OCI-LY3 (cell line): ENCODE measurements around the gene PLA2G4F.

Source experiments
- H2AFZ ChIP-seq: fragments of 200-600, 300-600 bp; shearing (Covaris generic); 2 replicates; pipeline ENCODE4 v1.6.0; 2014; ENCODE audit warnings: antibody characterized with exemption, low read depth, low read length
- H3K27ac ChIP-seq: fragments of 200-600, 300-600 bp; sonication (generic); 2 replicates; pipeline ENCODE4 v1.5.1; 2014; ENCODE audit warnings: mild to moderate bottlenecking, low read length, moderate library complexity, mixed read lengths
- H3K27me3 ChIP-seq: fragments of 200-600, 300-600 bp; sonication (generic); 2 replicates; pipeline ENCODE4 v1.6.1; 2014; ENCODE audit warnings: low read depth, low read length, mixed read lengths
- H3K36me3 ChIP-seq: fragments of 200-600, 300-600 bp; sonication (generic); replicated peaks from 2 replicates; pipeline ENCODE3; 2014; ENCODE audit warnings: low read depth, low read length, mixed read lengths
- H3K4me1 ChIP-seq: fragments of 300-600, 200-600 bp; sonication (generic); 2 replicates; pipeline ENCODE4 v1.6.1; 2014; ENCODE audit warnings: low read length, mixed read lengths
- H3K4me2 ChIP-seq: fragments of 200-600, 300-600 bp; sonication (generic); 2 replicates; pipeline ENCODE4 v1.6.1; 2014; ENCODE audit warnings: low read length, mixed read lengths
- H3K4me3 ChIP-seq: fragments of 300-600, 200-600 bp; sonication (generic); 2 replicates; pipeline ENCODE4 v1.5.1; 2014; ENCODE audit warnings: antibody characterized with exemption, mild to moderate bottlenecking, low read length, moderate library complexity
- H3K79me2 ChIP-seq: fragments of 300-600, 200-600 bp; shearing (Covaris generic); 2 replicates; pipeline ENCODE4 v1.6.1; 2014; ENCODE audit warnings: mild to moderate bottlenecking, low read length, mixed read lengths
- H3K9ac ChIP-seq: fragments of 300-600, 200-600 bp; shearing (Covaris generic); 2 replicates; pipeline ENCODE4 v1.6.0; 2014; ENCODE audit warnings: mild to moderate bottlenecking, low read length, moderate library complexity
- H3K9me3 ChIP-seq: fragments of 200-600, 300-600 bp; shearing (Covaris generic); 2 replicates; pipeline ENCODE4 v1.6.1; 2014; ENCODE audit warnings: low read length, mixed read lengths; ENCODE audit not compliant: insufficient read depth
- H4K20me1 ChIP-seq: fragments of 200-600, 300-600 bp; sonication (generic); 2 replicates; pipeline ENCODE4 v1.6.1; 2016; ENCODE audit warnings: low read length, mixed read lengths; ENCODE audit not compliant: insufficient read depth
- EZH2phosphoT487 ChIP-seq: fragments of 200-600 bp; shearing (Covaris generic); IDR thresholded peaks from 2 replicates; pipeline ENCODE4 v1.6.1; 2018; ENCODE audit warnings: antibody characterized with exemption, mixed run types, low read depth
- TF ChIP-seq, protein P1 (sequence below): fragments of 200-600, 300-600 bp; sonication (generic); IDR thresholded peaks from 2 replicates; pipeline ENCODE4 v1.5.1; 2014; ENCODE audit warnings: antibody characterized with exemption, low read length, low read depth

The PLA2G4F gene

DNA sequence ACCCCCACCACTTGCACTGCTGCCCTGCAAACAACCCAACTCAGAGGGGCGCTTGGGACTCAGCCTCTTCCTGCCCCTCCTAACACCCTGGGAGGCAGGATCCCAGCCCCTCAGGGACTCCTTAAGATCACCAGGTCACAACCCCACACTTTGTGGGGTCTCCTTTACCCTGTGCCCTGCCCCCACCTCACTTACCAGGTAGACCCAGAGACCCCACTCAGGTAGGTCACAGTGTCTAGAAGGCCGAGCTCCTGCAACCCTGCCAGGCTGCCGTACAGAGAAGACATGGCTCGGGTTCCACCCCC, 9.1 kb downstream of the PLA2G4F start:
- Histone ChIP-seq H2AFZ (no peak overlapping the region), H3K27me3 (no peaks in the 10 kb centered on the region), H3K4me2 (no peak overlapping the region), H3K79me2 (no peaks in the 10 kb centered on the region), H3K27ac (no peak overlapping the region), H3K4me3 (no peak overlapping the region), H3K9ac (no peak overlapping the region), H3K4me1 (no peaks in the 10 kb centered on the region), H3K9me3 (no peaks in the 10 kb centered on the region), H3K36me3 (no peaks in the 10 kb centered on the region), H4K20me1 (no peaks in the 10 kb centered on the region)
- TF ChIP-seq, protein P1, sequence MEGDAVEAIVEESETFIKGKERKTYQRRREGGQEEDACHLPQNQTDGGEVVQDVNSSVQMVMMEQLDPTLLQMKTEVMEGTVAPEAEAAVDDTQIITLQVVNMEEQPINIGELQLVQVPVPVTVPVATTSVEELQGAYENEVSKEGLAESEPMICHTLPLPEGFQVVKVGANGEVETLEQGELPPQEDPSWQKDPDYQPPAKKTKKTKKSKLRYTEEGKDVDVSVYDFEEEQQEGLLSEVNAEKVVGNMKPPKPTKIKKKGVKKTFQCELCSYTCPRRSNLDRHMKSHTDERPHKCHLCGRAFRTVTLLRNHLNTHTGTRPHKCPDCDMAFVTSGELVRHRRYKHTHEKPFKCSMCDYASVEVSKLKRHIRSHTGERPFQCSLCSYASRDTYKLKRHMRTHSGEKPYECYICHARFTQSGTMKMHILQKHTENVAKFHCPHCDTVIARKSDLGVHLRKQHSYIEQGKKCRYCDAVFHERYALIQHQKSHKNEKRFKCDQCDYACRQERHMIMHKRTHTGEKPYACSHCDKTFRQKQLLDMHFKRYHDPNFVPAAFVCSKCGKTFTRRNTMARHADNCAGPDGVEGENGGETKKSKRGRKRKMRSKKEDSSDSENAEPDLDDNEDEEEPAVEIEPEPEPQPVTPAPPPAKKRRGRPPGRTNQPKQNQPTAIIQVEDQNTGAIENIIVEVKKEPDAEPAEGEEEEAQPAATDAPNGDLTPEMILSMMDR = no peak
- no peak for TF ChIP-seq EZH2phosphoT487

DNA sequence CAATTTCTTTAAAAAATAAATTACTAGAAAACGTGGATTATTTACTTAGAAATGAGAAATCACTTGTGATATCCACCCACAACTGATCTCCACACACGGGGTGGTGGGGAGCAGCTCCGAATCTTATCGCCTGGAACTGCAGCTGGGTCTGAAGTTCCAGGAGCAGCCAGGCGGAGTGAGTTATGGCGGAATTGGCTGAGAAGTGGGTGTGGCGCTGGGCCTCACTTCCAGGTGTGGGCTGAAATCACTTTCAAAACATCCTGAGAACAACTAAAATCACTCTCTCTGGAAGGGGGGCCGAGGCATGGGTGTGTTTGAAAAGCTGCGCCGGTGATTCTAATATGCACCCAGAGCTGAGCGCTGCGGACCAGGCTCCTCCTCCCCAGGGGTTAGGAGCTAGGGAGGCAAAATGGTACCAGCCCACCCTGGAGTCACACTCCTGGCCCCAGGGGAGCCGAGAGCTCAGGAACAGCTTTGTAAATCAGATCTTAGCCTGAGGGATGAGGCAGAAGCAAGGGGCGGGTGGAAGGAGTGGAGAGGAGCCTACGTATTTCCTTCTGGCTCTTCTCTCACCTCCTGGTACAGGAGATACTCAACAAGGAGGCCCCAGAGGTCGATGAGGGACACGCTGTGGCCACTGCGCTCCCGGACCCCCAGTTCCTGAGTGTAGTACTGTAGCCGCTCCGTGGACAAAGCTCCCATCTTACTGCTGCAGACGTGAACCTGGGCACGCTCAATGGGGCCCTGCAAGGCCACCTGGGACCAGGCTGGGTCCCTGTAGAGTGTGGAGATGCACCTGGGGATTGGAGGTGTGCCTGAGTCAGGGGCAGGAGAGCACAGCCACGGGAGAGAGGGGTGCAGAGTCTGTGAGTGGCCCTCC, 9.6 kb downstream of the PLA2G4F start:
- Histone ChIP-seq H3K4me2 (no peak overlapping the region), H3K4me1 (no peaks in the 10 kb centered on the region), H3K4me3 (no peak overlapping the region), H3K79me2 (no peaks in the 10 kb centered on the region), H4K20me1 (no peaks in the 10 kb centered on the region), H3K9me3 (no peaks in the 10 kb centered on the region), H3K36me3 (no peaks in the 10 kb centered on the region), H2AFZ (no peak overlapping the region), H3K27ac (no peak overlapping the region), H3K27me3 (no peaks in the 10 kb centered on the region), H3K9ac (no peak overlapping the region)
- no peak for TF ChIP-seq EZH2phosphoT487
- TF ChIP-seq, protein P1 = no peak

DNA sequence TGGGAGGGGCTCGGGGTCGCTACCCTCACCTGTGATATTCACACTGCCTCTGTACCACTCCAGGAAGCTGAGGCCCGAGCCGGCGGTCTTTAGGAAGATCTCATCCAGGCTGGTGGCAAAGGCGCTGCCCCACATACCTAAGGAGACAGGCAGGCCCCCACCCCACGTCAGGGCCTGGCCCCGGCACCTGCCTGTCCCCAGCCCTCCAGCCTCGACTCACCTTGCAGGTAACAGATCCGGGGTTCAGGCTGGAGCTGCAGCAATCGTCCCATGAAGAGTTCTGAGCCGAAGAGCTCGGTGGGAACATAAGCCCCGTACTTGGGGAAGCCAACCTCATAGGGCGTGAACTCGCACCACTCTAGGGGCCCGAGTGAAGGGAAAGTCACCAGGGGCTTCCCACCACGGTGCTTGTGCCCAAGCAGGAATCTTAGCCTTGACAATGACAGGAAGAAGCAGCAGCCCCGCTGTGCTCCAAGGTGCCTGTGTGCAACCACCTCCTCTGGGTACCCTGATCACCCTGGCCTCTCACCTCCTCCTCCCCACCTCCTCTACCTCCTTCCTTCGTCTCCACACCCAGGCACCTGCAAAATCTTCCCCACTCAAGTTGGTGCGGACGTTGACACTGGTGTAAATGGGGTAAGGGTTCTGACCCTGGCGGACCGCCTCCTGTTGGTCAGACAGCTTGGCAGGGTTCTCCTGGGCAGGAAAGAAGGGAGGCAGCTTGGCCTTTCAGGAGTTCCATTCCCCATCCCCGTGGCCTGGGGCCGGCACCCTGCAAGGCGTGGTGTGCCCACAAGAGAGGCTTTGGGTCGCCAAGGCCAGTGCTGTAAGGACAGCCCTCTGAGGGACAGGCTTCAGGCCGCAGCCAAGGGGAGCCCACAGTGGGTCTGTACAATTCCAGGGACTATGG, 10.6 kb downstream of the PLA2G4F start:
- Histone ChIP-seq H4K20me1 (no peaks in the 10 kb centered on the region), H3K4me3 (no peak overlapping the region), H3K9ac (no peak overlapping the region), H3K27ac (no peak overlapping the region), H3K9me3 (no peaks in the 10 kb centered on the region), H2AFZ (no peak overlapping the region), H3K4me2 (no peak overlapping the region), H3K36me3 (no peaks in the 10 kb centered on the region), H3K79me2 (no peaks in the 10 kb centered on the region), H3K4me1 (no peaks in the 10 kb centered on the region), H3K27me3 (no peaks in the 10 kb centered on the region)
- TF ChIP-seq EZH2phosphoT487 = no peak
- TF ChIP-seq, protein P1 = no peak

DNA sequence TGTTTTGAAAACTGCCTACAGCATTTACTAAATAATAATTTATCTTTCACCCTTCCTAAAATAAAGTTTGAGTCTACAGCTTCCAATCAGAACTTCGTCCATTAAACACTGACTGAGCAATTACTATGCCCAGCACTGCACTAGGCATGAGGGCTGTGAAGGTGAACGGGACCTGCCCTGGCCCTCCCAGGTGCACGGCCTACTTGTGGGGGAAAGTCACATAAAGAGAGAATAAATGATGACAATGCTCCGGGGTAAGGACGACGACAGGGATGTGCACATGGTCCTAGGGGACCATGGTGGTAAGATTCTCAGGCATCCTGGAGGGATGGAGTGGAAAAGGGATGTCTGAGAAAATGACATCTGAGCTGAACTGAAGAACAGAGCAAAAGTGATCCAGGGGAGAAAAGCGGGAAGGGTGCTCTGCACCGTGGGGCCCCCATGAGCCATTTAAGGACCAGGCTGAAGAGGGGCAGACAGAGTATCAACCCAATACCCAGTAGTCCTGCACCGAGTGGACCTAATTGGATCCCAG, 11.5 kb downstream of the PLA2G4F start:
- Histone ChIP-seq H3K9ac (no peak overlapping the region), H3K4me2 (no peak overlapping the region), H3K79me2 (no peaks in the 10 kb centered on the region), H3K4me3 (no peak overlapping the region), H3K27me3 (no peaks in the 10 kb centered on the region), H4K20me1 (no peaks in the 10 kb centered on the region), H3K27ac (no peak overlapping the region), H2AFZ (no peak overlapping the region), H3K9me3 (no peaks in the 10 kb centered on the region), H3K36me3 (no peaks in the 10 kb centered on the region), H3K4me1 (no peaks in the 10 kb centered on the region)
- TF ChIP-seq EZH2phosphoT487 = no peak
